HepG2 (cell line): ENCODE results near the gene BCAN. TPM values are rescaled to one million over a fixed set of nuclear protein-coding genes. Genes with fewer than 3 reads are reported as not detected.

Source experiments
- GRHL1 ChIP-seq: sonication (generic); formaldehyde crosslinking; conservative IDR thresholded peaks from 2 replicates; pipeline ENCODE4 v1.8.0; 2022; ENCODE audit warnings: missing genetic modification reagents
- IKZF1 ChIP-seq: fragments of 450-650 bp; IDR thresholded peaks from 2 replicates; pipeline ENCODE4 v1.7.1; 2016
- MED8 ChIP-seq: sonication (generic); formaldehyde crosslinking; IDR thresholded peaks from 2 replicates; pipeline ENCODE4 v1.8.1; 2023; ENCODE audit warnings: mild to moderate bottlenecking, missing genetic modification reagents; ENCODE audit not compliant: insufficient replicate concordance
- NFE2 ChIP-seq: sonication (generic); formaldehyde crosslinking; IDR thresholded peaks from 2 replicates; pipeline ENCODE4 v1.4.0; 2020; ENCODE audit warnings: missing genetic modification reagents
- RBAK ChIP-seq: sonication (generic); formaldehyde crosslinking; IDR thresholded peaks from 2 replicates; pipeline ENCODE4 v1.5.1; 2020; ENCODE audit warnings: mild to moderate bottlenecking, missing genetic modification reagents
- ZBTB34 ChIP-seq: sonication (generic); formaldehyde crosslinking; IDR thresholded peaks from 2 replicates; pipeline ENCODE4 v1.8.0; 2022; ENCODE audit warnings: mild to moderate bottlenecking, missing genetic modification reagents
- ZBTB40 ChIP-seq, 2 experiments: fragments of 450-650 bp in 1 of 2; sonication (generic) in 1 of 2; formaldehyde crosslinking in 1 of 2; IDR thresholded peaks; 2 replicates each; pipeline versions ENCODE4 v1.6.1 to v1.8.0; 2016 to 2022; ENCODE audit warnings: antibody characterized with exemption in 1 of 2, mild to moderate bottlenecking in 1 of 2, missing genetic modification reagents in 1 of 2
- ZFX ChIP-seq: sonication (generic); formaldehyde crosslinking; IDR thresholded peaks from 2 replicates; pipeline ENCODE4 v1.4.0; 2020; ENCODE audit warnings: mild to moderate bottlenecking, low read depth, missing genetic modification reagents, moderate library complexity
- ZNF687 ChIP-seq: sonication (generic); formaldehyde crosslinking; IDR thresholded peaks from 2 replicates; pipeline ENCODE4 v1.5.1; 2020; ENCODE audit warnings: mild to moderate bottlenecking, missing genetic modification reagents, moderate library complexity
- ZNF773 ChIP-seq: sonication (generic); formaldehyde crosslinking; IDR thresholded peaks from 2 replicates; pipeline ENCODE4 v1.4.0; 2020; ENCODE audit warnings: missing genetic modification reagents, borderline replicate concordance
- polyA plus RNA-seq, 8 experiments: library from polyadenylated mRNA; depleted of rRNA in 3 of 8; stranded (reverse) in 7 of 8; unstranded in 1 of 8; fragments of >200 nt; fragmentation: Illumina TruSeq in 4 of 8; extraction: Trizol in 4 of 8; gene quantifications; 2 replicates each; pipeline versions ENCODE4 v1.2.1 to v1.2.3, GENCODE V29; 2011 to 2016; ENCODE audit warnings: low read depth in 4 of 8, missing spikeins in 1 of 8, mixed read lengths in 1 of 8; ENCODE audit not compliant: insufficient read depth in 1 of 8
- total RNA-seq, 5 experiments: library from RNA; depleted of rRNA; stranded (reverse); fragments of >200 nt; fragmentation: Illumina TruSeq; extraction: Trizol; gene quantifications; 2 replicates each; pipeline ENCODE4 v1.2.3, GENCODE V29; 2016; ENCODE audit warnings: low read depth in 1 of 5

Gene BCAN
- total and polyA plus RNA-seq, 2 of the 13 experiments (the other 11 are each of a cell fraction or from before 2014, with no cell fraction given): not detected

- TF ChIP-seq GRHL1 (CRISPR knock-in tag) (no peak), ZBTB34 (CRISPR knock-in tag) (no peak), ZNF687 (CRISPR knock-in tag) (peak; percentile 91), NFE2 (no peak), RBAK (CRISPR knock-in tag) (no peak), ZFX (CRISPR knock-in tag) (peak; percentile 47; the same call in 1 of the 2 replicates), MED8 (peak; percentile 58), ZNF773 (CRISPR knock-in tag) (no peak), ZBTB40 (IDR thresholded peaks at IDR 0.05) (no peak), ZBTB40 (CRISPR knock-in tag; IDR thresholded peaks at IDR 0.05) (peak; percentile 12; the same call in 1 of the 2 replicates), IKZF1 (no peak)
These were observed 18.3 kb downstream of the BCAN start (continued) for GRCh38 chr1:156659988-156660751.
